ENCODE data around the gene TPMT. TPM values are rescaled to one million over a fixed set of nuclear protein-coding genes. Genes with fewer than 3 reads are reported as not detected.
"Not testable (repeated sequence)": the region's sequence is repeated elsewhere in the genome, so short reads cannot be mapped to it uniquely, and the experiment has no call there.

Gene TPMT
- 21.5 and 28.1 TPM in 2 replicates for total RNA-seq

- peak; percentile 9 for DNase-seq (ENCODE audit: low read depth)
Measured at GRCh38 chr6:18154507-18155149, at the start of gene TPMT. TSS of gene TPMT (minus strand) at chr6:18155077. CDS start at chr6:18149127, 5,950 bp downstream.

GRCh38 chr6:18203786-18204185, 48.9 kb upstream of the TPMT start:
- DNase-seq (ENCODE audit: low read depth), result no peak

GRCh38 chr6:18192026-18192425, 37.1 kb upstream of the TPMT start:
- DNase-seq (ENCODE audit: low read depth), result no peak

GRCh38 chr6:18189196-18189595, 34.3 kb upstream of the TPMT start:
- no peak for DNase-seq (ENCODE audit: low read depth)

GRCh38 chr6:18187701-18188100, 32.8 kb upstream of the TPMT start:
- DNase-seq (ENCODE audit: low read depth), result no peak

GRCh38 chr6:18186540-18187250, 31.8 kb upstream of the TPMT start:
- DNase-seq (ENCODE audit: low read depth), result peak; percentile 51

- DNase-seq (ENCODE audit: low read depth), result peak; percentile 31
Measured at GRCh38 chr6:18186033-18186432, 31.2 kb upstream of the TPMT start.

- DNase-seq (ENCODE audit: low read depth), result no peak
Measured at GRCh38 chr6:18185624-18186023, 30.7 kb upstream of the TPMT start.

- DNase-seq (ENCODE audit: low read depth), result no peak
Measured at GRCh38 chr6:18183766-18184165, 28.9 kb upstream of the TPMT start.

GRCh38 chr6:18182568-18182967, 27.7 kb upstream of the TPMT start:
- DNase-seq (ENCODE audit: low read depth), result no peak

GRCh38 chr6:18179770-18180356, 25.0 kb upstream of the TPMT start:
- DNase-seq (ENCODE audit: low read depth), result no peak

- no peak for DNase-seq (ENCODE audit: low read depth)
Measured at GRCh38 chr6:18178960-18179615, 24.2 kb upstream of the TPMT start.

GRCh38 chr6:18177286-18177965, 22.5 kb upstream of the TPMT start:
- no peak for DNase-seq (ENCODE audit: low read depth)

- not testable (repeated sequence) for DNase-seq (ENCODE audit: low read depth)
Measured at GRCh38 chr6:18176198-18176597, 21.3 kb upstream of the TPMT start.

- DNase-seq (ENCODE audit: low read depth), result no peak
Measured at GRCh38 chr6:18171871-18172270, 17.0 kb upstream of the TPMT start.

GRCh38 chr6:18168264-18168663, 13.4 kb upstream of the TPMT start:
- DNase-seq (ENCODE audit: low read depth), result no peak

GRCh38 chr6:18166312-18167036, 11.6 kb upstream of the TPMT start:
- no peak for DNase-seq (ENCODE audit: low read depth)

GRCh38 chr6:18165751-18166150, 10.9 kb upstream of the TPMT start:
- DNase-seq (ENCODE audit: low read depth), result no peak

GRCh38 chr6:18162401-18162800, 7.5 kb upstream of the TPMT start:
- no peak for DNase-seq (ENCODE audit: low read depth)

- DNase-seq (ENCODE audit: low read depth), result no peak
Measured at GRCh38 chr6:18161431-18161830, 6.6 kb upstream of the TPMT start.

- DNase-seq (ENCODE audit: low read depth), result no peak
Measured at GRCh38 chr6:18160911-18161310, 6.0 kb upstream of the TPMT start.
